Measurements from ENCODE around the gene PRLH.

Gene PRLH

GRCh38 chr2:237533668-237534161 lies 32.7 kb upstream of the PRLH start:
- Mint-ChIP-seq H3K4me1 (ENCODE audit: low read depth) (peaks cover 17% of the 10 kb centered on the region), H3K27me3 (peaks cover 1% of the 10 kb centered on the region), H3K27ac (no peak overlapping the region), H3K4me3 (no peak overlapping the region), H3K36me3 (ENCODE audit: low read depth) (no peaks in the 10 kb centered on the region), H3K9me3 (no peaks in the 10 kb centered on the region)
- intact Hi-C loops (cut with micrococcal nuclease), result no loop called here

- Mint-ChIP-seq H3K27me3 (peaks cover 1% of the 10 kb centered on the region), H3K9me3 (no peaks in the 10 kb centered on the region), H3K36me3 (ENCODE audit: low read depth) (no peaks in the 10 kb centered on the region), H3K4me1 (ENCODE audit: low read depth) (peaks cover 14% of the 10 kb centered on the region), H3K27ac (no peak overlapping the region), H3K4me3 (no peak overlapping the region)
- intact Hi-C loops (cut with micrococcal nuclease), result no loop called here
Measured at GRCh38 chr2:237534380-237534779, 32.0 kb upstream of the PRLH start.

DNA sequence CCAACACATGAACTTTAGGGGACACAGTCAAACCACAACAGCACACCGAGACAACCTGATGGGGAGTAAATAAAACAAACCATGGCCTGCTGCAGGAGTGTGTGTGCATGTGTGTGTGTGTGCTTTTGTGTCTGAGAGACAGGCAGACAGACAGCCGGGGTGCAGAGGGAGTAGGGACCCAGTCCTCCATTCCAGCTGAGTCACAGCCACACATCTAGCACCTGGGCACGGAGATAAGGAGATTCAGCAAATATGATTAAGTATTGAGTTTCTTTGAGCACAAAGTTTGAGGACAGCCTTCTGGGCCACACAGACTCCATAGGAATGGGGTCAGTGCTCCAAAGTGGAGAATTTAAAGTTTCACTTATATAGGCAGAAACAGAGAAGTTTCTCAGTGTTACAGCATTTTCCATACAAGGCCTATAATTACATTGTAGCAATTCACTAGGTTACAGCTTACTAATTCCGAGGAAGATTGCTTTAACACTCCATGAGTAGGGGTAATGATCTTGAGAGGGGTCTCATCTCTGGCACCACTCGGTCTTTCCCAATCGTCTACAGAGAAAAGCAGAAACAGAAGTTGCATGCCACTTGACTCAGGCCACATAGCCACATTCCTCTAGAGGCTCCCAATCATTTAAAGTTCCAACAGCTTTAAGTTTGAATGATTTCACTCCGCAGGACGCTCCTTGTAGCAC lies 30.8 kb upstream of the PRLH start:
- no peaks in the 10 kb centered on the region for H3K9me3 Mint-ChIP-seq
- H3K36me3 Mint-ChIP-seq (ENCODE audit: low read depth), result no peaks in the 10 kb centered on the region
- H3K27me3 Mint-ChIP-seq, result peaks cover 1% of the 10 kb centered on the region
- no peak overlapping the region for H3K27ac Mint-ChIP-seq
- peaks cover 8% of the 10 kb centered on the region for H3K4me1 Mint-ChIP-seq (ENCODE audit: low read depth)
- no peak overlapping the region for H3K4me3 Mint-ChIP-seq
- intact Hi-C loops (cut with micrococcal nuclease), result no loop called here

- H3K27ac Mint-ChIP-seq, result no peak overlapping the region
- H3K9me3 Mint-ChIP-seq, result no peaks in the 10 kb centered on the region
- intact Hi-C loops (cut with micrococcal nuclease), result no loop called here
- H3K36me3 Mint-ChIP-seq (ENCODE audit: low read depth), result no peaks in the 10 kb centered on the region
- H3K27me3 Mint-ChIP-seq, result peaks cover 1% of the 10 kb centered on the region
- H3K4me1 Mint-ChIP-seq (ENCODE audit: low read depth), result peaks cover 2% of the 10 kb centered on the region
- no peak overlapping the region for H3K4me3 Mint-ChIP-seq
Measured at GRCh38 chr2:237536083-237536415, 30.3 kb upstream of the PRLH start.

GRCh38 chr2:237536617-237537016 lies 29.8 kb upstream of the PRLH start:
- Mint-ChIP-seq H3K27ac (no peak overlapping the region), H3K4me1 (ENCODE audit: low read depth) (no peaks in the 10 kb centered on the region), H3K9me3 (no peaks in the 10 kb centered on the region), H3K36me3 (ENCODE audit: low read depth) (no peaks in the 10 kb centered on the region), H3K27me3 (peaks cover 1% of the 10 kb centered on the region), H3K4me3 (no peak overlapping the region)
- intact Hi-C loops (cut with micrococcal nuclease), result no loop called here

DNA sequence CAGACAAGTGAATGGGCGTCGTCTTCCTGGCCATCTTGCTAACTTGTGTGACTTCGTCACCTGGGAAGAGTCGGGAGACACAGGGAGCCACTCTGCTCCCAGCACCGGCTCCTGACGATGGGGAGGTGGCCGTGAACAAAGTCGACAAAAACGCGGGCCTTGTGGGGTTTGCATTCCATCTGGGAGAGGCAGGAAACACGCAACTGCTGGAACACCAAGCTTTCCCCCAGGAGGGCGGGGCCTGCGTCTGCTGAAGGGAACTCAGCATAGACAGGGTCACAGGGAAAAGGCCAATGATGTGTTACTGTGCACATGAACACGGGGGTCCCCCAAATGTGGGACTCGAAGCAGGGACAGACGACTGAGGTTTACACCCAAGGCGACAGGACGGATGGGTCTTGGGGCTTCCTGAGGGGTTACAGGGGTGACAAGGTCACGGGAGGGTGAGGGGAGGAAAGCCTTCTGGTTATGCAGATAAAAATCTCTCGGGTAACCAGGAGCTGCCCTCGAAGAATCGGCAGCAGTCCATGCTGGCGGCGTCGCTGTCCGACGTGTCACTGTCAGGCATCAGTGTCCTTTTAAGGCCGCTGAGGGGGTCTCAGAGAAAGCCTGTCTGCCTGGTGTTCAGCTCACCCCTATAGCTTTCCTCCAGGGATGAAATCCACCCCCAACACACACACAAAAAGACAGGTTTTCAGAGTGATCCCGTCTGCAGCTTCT lies 28.2 kb upstream of the PRLH start:
- intact Hi-C loops (cut with micrococcal nuclease), result no loop called here
- peaks cover 1% of the 10 kb centered on the region for H3K27me3 Mint-ChIP-seq
- no peaks in the 10 kb centered on the region for H3K9me3 Mint-ChIP-seq
- no peak overlapping the region for H3K4me3 Mint-ChIP-seq
- no peak overlapping the region for H3K27ac Mint-ChIP-seq
- H3K36me3 Mint-ChIP-seq (ENCODE audit: low read depth), result no peaks in the 10 kb centered on the region
- H3K4me1 Mint-ChIP-seq (ENCODE audit: low read depth), result no peaks in the 10 kb centered on the region

DNA sequence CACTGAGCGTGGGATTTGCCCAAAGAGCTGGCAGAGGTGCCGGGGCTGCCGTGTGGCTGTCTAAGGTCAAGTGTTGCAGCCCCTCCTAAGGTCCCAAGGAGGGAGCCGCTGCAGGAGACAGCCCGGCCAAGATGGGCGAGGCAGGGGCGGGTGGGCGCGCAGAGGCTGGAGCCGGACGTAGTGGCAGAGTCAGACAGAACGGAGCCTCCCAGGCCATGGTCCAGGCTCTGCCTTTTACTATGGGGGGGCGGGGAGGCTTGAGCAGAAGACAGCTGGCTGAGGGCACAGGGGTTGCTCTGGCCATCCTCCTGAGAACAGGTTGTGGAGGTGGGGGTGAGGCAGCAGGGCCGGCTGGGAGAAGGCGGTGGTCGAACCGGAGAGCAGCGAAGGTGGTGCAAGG lies 27.5 kb upstream of the PRLH start:
- no peaks in the 10 kb centered on the region for H3K36me3 Mint-ChIP-seq (ENCODE audit: low read depth)
- H3K9me3 Mint-ChIP-seq, result no peaks in the 10 kb centered on the region
- H3K27ac Mint-ChIP-seq, result no peak overlapping the region
- no peak overlapping the region for H3K4me3 Mint-ChIP-seq
- peaks cover 1% of the 10 kb centered on the region for H3K27me3 Mint-ChIP-seq
- intact Hi-C loops (cut with micrococcal nuclease), result no loop called here
- no peaks in the 10 kb centered on the region for H3K4me1 Mint-ChIP-seq (ENCODE audit: low read depth)

DNA sequence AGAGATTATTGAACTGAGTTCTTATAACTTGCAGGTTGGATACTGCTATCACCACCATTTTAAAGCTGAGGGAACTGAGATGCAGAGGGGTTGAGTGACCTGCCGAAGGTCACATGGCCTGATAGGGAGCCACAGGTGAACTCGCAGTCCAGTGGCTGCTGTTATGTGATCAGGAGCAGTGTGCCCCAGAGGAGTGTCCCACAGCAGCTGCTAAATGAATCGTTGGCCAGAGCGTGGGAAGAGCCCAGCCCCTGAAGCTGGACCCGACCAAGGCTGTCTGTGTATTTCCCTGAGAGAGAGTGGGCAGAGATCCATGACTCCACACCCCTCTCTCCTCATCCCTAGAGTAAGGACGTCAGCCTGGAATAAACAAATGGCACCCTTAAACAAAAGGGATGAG lies 26.7 kb upstream of the PRLH start:
- H3K27ac Mint-ChIP-seq, result no peak overlapping the region
- H3K36me3 Mint-ChIP-seq (ENCODE audit: low read depth), result no peaks in the 10 kb centered on the region
- no peaks in the 10 kb centered on the region for H3K9me3 Mint-ChIP-seq
- H3K4me3 Mint-ChIP-seq, result no peak overlapping the region
- no peaks in the 10 kb centered on the region for H3K4me1 Mint-ChIP-seq (ENCODE audit: low read depth)
- intact Hi-C loops (cut with micrococcal nuclease), result no loop called here
- H3K27me3 Mint-ChIP-seq, result peaks cover 1% of the 10 kb centered on the region

DNA sequence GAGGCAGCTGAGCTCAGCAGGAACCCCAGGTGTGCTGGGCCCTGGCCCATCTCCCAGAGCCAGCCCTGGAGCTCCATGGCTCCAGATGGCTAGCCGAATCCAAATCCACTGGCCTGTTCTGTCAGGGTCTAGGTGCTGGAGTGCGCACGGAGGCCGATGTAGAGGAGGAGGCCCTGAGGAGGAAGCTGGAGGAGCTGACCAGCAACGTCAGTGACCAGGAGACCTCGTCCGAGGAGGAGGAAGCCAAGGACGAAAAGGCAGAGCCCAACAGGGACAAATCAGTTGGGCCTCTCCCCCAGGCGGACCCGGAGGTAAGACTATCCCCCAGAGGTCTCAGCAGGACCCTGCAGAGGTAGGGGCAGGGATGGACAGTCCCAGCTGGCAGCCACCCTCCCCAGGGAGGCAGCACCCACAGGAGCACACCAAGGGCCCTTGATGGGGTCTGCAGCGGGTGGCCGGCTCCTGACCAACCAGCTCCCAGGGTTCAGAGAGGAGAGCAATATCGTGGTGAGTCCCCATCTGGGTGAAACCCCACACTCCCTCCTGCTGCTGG lies 26.1 kb upstream of the PRLH start:
- H3K27me3 Mint-ChIP-seq, result peaks cover 1% of the 10 kb centered on the region
- intact Hi-C loops (cut with micrococcal nuclease), result no loop called here

DNA sequence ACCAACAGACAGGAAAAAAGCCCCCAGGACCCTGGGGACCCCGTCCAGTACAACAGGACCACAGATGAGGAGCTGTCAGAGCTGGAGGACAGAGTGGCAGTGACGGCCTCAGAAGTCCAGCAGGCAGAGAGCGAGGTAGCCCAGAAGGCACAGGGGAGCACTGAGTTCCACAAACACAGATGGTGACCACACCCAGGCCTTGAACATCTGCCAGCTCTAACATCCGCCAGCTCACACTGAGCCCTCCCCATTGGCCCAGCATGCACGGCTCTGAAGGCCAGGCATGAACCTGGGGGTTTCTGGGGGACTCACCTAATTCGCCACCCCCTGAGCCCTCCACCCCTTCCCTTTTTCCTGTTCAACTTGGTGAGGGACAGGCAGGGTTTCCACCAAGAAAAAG lies 25.6 kb upstream of the PRLH start:
- peaks cover 1% of the 10 kb centered on the region for H3K27me3 Mint-ChIP-seq
- no peak overlapping the region for H3K4me3 Mint-ChIP-seq
- H3K4me1 Mint-ChIP-seq (ENCODE audit: low read depth), result no peaks in the 10 kb centered on the region
- intact Hi-C loops (cut with micrococcal nuclease), result no loop called here
- no peak overlapping the region for H3K27ac Mint-ChIP-seq
- H3K36me3 Mint-ChIP-seq (ENCODE audit: low read depth), result no peaks in the 10 kb centered on the region
- H3K9me3 Mint-ChIP-seq, result no peaks in the 10 kb centered on the region

More for the DNA sequence above, 26.1 kb upstream of the PRLH start:
- Mint-ChIP-seq H3K9me3 (no peaks in the 10 kb centered on the region), H3K4me3 (no peak overlapping the region), H3K27ac (no peak overlapping the region), H3K4me1 (ENCODE audit: low read depth) (no peaks in the 10 kb centered on the region), H3K36me3 (ENCODE audit: low read depth) (no peaks in the 10 kb centered on the region)

GRCh38 chr2:237541243-237541642 lies 25.1 kb upstream of the PRLH start:
- Mint-ChIP-seq H3K4me1 (ENCODE audit: low read depth) (no peaks in the 10 kb centered on the region), H3K9me3 (no peaks in the 10 kb centered on the region), H3K27ac (no peak overlapping the region), H3K4me3 (no peak overlapping the region), H3K27me3 (peaks cover 2% of the 10 kb centered on the region), H3K36me3 (ENCODE audit: low read depth) (no peaks in the 10 kb centered on the region)
- intact Hi-C loops (cut with micrococcal nuclease), result no loop called here

- H3K27ac Mint-ChIP-seq, result no peak overlapping the region
- no peaks in the 10 kb centered on the region for H3K4me1 Mint-ChIP-seq (ENCODE audit: low read depth)
- H3K9me3 Mint-ChIP-seq, result no peaks in the 10 kb centered on the region
- intact Hi-C loops (cut with micrococcal nuclease), result no loop called here
- no peaks in the 10 kb centered on the region for H3K36me3 Mint-ChIP-seq (ENCODE audit: low read depth)
- H3K27me3 Mint-ChIP-seq, result peaks cover 4% of the 10 kb centered on the region
- no peak overlapping the region for H3K4me3 Mint-ChIP-seq
Measured at GRCh38 chr2:237542001-237542704, 24.2 kb upstream of the PRLH start.

- Mint-ChIP-seq H3K27me3 (peaks cover 10% of the 10 kb centered on the region), H3K27ac (no peak overlapping the region), H3K4me3 (no peak overlapping the region), H3K9me3 (no peaks in the 10 kb centered on the region), H3K36me3 (ENCODE audit: low read depth) (no peaks in the 10 kb centered on the region), H3K4me1 (ENCODE audit: low read depth) (no peaks in the 10 kb centered on the region)
- intact Hi-C loops (cut with micrococcal nuclease), result no loop called here
Measured at GRCh38 chr2:237546040-237546875, 20.1 kb upstream of the PRLH start.

All from dendritic cell treated with granulocyte-macrophage colony-stimulating factor and Interleukin-4, amounts not matched to agents 40 ng/mL and 50 ng/mL, for 4 days (primary cell).